Transverse colon (tissue), 4 donors: Measurements from ENCODE around the gene GK.

ENCODE experiments used
- CTCF ChIP-seq, 5 experiments: fragments of 200-600 bp in 3 of 5; fragments of 450-650 bp in 2 of 5; sonication (generic) in 3 of 5; IDR thresholded peaks; 1 replicate in 2 of 5; 2 replicates in 3 of 5; pipeline ENCODE4 v1.5.1; 2016 to 2017; ENCODE audit warnings: antibody characterized with exemption in 5 of 5, inconsistent platforms in 3 of 5, mild to moderate bottlenecking in 2 of 5, moderate library complexity in 1 of 5
- EP300 ChIP-seq: sonication (generic); formaldehyde crosslinking; IDR thresholded peaks from one replicate; pipeline ENCODE4 v1.6.1; 2017; ENCODE audit warnings: antibody characterized with exemption, low read depth
- POLR2A ChIP-seq: fragments of 450-650 bp; IDR thresholded peaks from one replicate; pipeline ENCODE4 v1.6.1; 2016; ENCODE audit warnings: antibody characterized with exemption, mild to moderate bottlenecking, moderate library complexity
- POLR2AphosphoS5 ChIP-seq, 3 donors: sonication (generic); formaldehyde crosslinking; IDR thresholded peaks; one replicate each; pipeline ENCODE4 v1.6.1; 2016; ENCODE audit warnings: antibody characterized with exemption in 3 of 3

- TF ChIP-seq CTCF (IDR thresholded peaks at IDR 0.05), result no peak
- no peak for TF ChIP-seq POLR2A
- no peak for TF ChIP-seq EP300
- TF ChIP-seq POLR2AphosphoS5 (IDR thresholded peaks at IDR 0.05), result peak in 1 of 3 donors; percentile 19
Observed at GRCh38 chrX:30620980-30621618, 32.1 kb upstream of the GK start.
